IPS-20b (cell line): ENCODE data around the gene KYAT1.

Source experiments
- H3K27ac ChIP-seq: one replicate; pipeline ENCODE4 v1.5.1; 2013; ENCODE audit warnings: low read length
- H3K27me3 ChIP-seq: 2 replicates; pipeline ENCODE4 v1.6.1; 2013; ENCODE audit warnings: mild to moderate bottlenecking, low read length, inconsistent platforms; ENCODE audit not compliant: insufficient read depth
- H3K36me3 ChIP-seq: 2 replicates; pipeline ENCODE4 v1.6.1; 2013; ENCODE audit warnings: low read depth, mild to moderate bottlenecking, inconsistent platforms, low read length, moderate library complexity; ENCODE audit not compliant: insufficient read depth
- H3K4me1 ChIP-seq: 2 replicates; pipeline ENCODE4 v1.6.1; 2013; ENCODE audit warnings: mild to moderate bottlenecking, control low read depth, inconsistent platforms, low read length, moderate library complexity; ENCODE audit not compliant: insufficient read depth
- H3K4me3 ChIP-seq: 2 replicates; pipeline ENCODE4 v1.5.1; 2013; ENCODE audit warnings: mild to moderate bottlenecking, low read length, inconsistent platforms
- H3K9ac ChIP-seq: 2 replicates; pipeline ENCODE4 v1.6.1; 2013; ENCODE audit warnings: low read depth, mild to moderate bottlenecking, inconsistent platforms, low read length, moderate library complexity
- H3K9me3 ChIP-seq: 2 replicates; pipeline ENCODE4 v1.6.1; 2013; ENCODE audit warnings: mild to moderate bottlenecking, low read depth, low read length, inconsistent platforms; ENCODE audit not compliant: insufficient read depth

KYAT1 gene

DNA sequence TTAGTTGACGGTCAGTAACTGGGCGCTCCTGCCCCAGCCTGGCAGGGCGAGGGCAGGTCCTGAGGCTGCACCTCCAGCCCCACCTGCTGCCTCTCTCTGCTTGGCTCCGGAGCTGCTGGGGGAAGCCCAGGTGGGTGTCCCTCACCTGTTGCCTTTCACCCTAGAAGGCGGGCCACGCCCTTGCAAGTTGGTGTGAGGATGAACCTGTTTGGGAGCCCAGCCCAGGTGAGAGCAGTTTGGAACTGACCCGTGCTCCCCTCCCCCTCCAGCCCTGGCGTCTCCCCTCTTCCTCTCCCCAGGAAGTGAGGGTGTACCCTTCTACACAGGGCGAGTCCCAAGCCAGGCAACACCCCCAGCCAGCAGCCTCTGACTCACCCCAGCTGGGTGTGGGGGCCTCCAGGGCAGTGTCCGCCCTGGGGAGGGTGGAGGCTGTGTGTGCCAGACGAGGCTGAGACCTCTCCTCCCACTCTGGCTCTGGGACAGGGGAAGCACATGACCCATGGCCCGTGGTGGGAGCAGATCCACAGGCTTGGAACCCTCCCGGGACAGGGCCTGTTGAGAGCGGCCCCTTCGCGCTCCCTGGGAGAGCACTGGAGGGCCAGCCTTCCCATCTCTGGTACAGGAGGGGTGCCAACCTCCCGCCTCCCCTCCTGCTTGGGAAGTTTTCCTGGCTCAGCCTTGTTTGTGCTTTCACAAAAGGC lies 10.6 kb upstream of the KYAT1 start:
- peaks cover 84% of the 10 kb centered on the region for H3K36me3 ChIP-seq
- no peak overlapping the region for H3K9ac ChIP-seq
- no peak overlapping the region for H3K27ac ChIP-seq

GRCh38 chr9:128891321-128892220 lies 9.8 kb upstream of the KYAT1 start:
- H3K9ac ChIP-seq: no peak overlapping the region
- H3K27me3 ChIP-seq: no peaks in the 10 kb centered on the region
- peaks cover 26% of the 10 kb centered on the region; the same call in 1 of the 2 replicates for H3K4me1 ChIP-seq
- peaks cover 84% of the 10 kb centered on the region for H3K36me3 ChIP-seq
- no peak overlapping the region for H3K4me3 ChIP-seq
- H3K27ac ChIP-seq: no peak overlapping the region
- H3K9me3 ChIP-seq: no peaks in the 10 kb centered on the region

More for the DNA sequence above, 10.6 kb upstream of the KYAT1 start:
- H3K9me3 ChIP-seq: no peaks in the 10 kb centered on the region
- H3K4me1 ChIP-seq: peaks cover 24% of the 10 kb centered on the region; the same call in 1 of the 2 replicates
- H3K4me3 ChIP-seq: no peak overlapping the region
- no peaks in the 10 kb centered on the region for H3K27me3 ChIP-seq

DNA sequence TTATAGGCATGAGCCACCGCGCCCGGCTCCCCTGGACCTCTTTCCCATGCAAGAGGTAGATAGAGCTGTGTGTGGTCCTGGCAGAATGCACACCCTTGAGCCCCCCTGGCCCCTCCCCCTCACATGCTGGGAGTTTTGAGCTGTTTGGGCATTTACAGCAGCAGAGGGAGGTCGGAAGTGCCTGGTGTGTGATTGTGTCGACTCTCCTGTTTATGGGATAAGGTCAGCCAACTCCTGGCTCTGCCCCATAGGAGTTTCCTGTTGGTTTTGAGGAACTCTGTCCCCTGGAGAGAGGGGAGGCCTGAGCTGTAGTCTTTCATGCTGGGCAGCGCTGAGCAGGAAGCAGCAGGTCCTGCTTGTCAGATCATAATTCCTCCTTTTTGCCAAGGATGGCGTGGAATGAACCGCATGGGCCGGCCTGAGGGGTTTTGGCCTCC lies 6.2 kb upstream of the KYAT1 start:
- Histone ChIP-seq H3K4me1 (peaks cover 30% of the 10 kb centered on the region; the same call in 1 of the 2 replicates), H3K4me3 (peak overlapping the region; percentile 12; the same call in 1 of the 2 replicates), H3K9ac (peak overlapping the region; percentile 57; the same call in 1 of the 2 replicates), H3K27ac (peak overlapping the region; percentile 82), H3K9me3 (no peaks in the 10 kb centered on the region), H3K27me3 (no peaks in the 10 kb centered on the region), H3K36me3 (peaks cover 82% of the 10 kb centered on the region)

GRCh38 chr9:128887049-128887448 lies 5.3 kb upstream of the KYAT1 start:
- Histone ChIP-seq H3K9me3 (no peaks in the 10 kb centered on the region), H3K4me1 (peaks cover 30% of the 10 kb centered on the region; the same call in 1 of the 2 replicates), H3K27ac (peak overlapping the region; percentile 70), H3K27me3 (no peaks in the 10 kb centered on the region), H3K36me3 (peaks cover 73% of the 10 kb centered on the region), H3K4me3 (no peak overlapping the region), H3K9ac (peak overlapping the region; percentile 31; the same call in 1 of the 2 replicates)

- H3K36me3 ChIP-seq: peaks cover 66% of the 10 kb centered on the region
Observed at GRCh38 chr9:128886211-128886891, 4.6 kb upstream of the KYAT1 start.

DNA sequence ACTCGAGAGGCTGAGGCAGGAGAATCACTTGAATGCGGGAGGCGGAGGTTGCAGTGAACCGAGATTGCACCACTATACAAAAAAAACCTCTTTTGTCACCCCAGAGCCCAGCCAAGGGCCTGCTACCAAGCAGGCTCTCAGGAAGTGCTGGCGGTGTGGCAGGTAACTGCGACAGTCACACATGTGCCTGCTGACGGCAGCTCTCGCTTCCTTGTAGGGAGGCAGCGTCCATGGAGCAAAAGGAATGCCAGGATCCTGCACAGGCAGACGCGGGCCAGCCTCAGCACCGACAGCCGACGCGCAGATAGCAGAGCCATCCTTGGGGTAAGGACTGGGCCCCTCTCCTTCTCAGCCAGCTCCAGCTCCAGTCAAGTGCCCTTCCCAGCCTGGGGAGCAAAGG lies 4.0 kb upstream of the KYAT1 start:
- Histone ChIP-seq H3K9ac (no peak overlapping the region), H3K9me3 (no peaks in the 10 kb centered on the region), H3K4me3 (no peak overlapping the region), H3K27me3 (no peaks in the 10 kb centered on the region), H3K36me3 (peaks cover 61% of the 10 kb centered on the region), H3K27ac (peak overlapping the region; percentile 64), H3K4me1 (peaks cover 26% of the 10 kb centered on the region; the same call in 1 of the 2 replicates)

More at GRCh38 chr9:128886211-128886891, 4.6 kb upstream of the KYAT1 start:
- Histone ChIP-seq H3K9ac (no peak overlapping the region), H3K27me3 (no peaks in the 10 kb centered on the region), H3K4me1 (peaks cover 26% of the 10 kb centered on the region; the same call in 1 of the 2 replicates), H3K9me3 (no peaks in the 10 kb centered on the region), H3K27ac (peak overlapping the region; percentile 64), H3K4me3 (no peak overlapping the region)

GRCh38 chr9:128885376-128885775 lies 3.6 kb upstream of the KYAT1 start:
- H3K27me3 ChIP-seq: no peaks in the 10 kb centered on the region
- no peak overlapping the region for H3K4me3 ChIP-seq
- no peaks in the 10 kb centered on the region for H3K9me3 ChIP-seq
- H3K4me1 ChIP-seq: peaks cover 26% of the 10 kb centered on the region; the same call in 1 of the 2 replicates
- H3K9ac ChIP-seq: peak overlapping the region; percentile 24; the same call in 1 of the 2 replicates
- H3K36me3 ChIP-seq: peaks cover 56% of the 10 kb centered on the region
- H3K27ac ChIP-seq: peak overlapping the region; percentile 43

GRCh38 chr9:128884164-128884563 lies 2.4 kb upstream of the KYAT1 start:
- Histone ChIP-seq H3K27ac (no peak overlapping the region), H3K9me3 (no peaks in the 10 kb centered on the region), H3K27me3 (no peaks in the 10 kb centered on the region), H3K9ac (no peak overlapping the region), H3K4me1 (peaks cover 26% of the 10 kb centered on the region; the same call in 1 of the 2 replicates), H3K4me3 (peak overlapping the region; percentile 91; the same call in 1 of the 2 replicates), H3K36me3 (peaks cover 46% of the 10 kb centered on the region)

DNA sequence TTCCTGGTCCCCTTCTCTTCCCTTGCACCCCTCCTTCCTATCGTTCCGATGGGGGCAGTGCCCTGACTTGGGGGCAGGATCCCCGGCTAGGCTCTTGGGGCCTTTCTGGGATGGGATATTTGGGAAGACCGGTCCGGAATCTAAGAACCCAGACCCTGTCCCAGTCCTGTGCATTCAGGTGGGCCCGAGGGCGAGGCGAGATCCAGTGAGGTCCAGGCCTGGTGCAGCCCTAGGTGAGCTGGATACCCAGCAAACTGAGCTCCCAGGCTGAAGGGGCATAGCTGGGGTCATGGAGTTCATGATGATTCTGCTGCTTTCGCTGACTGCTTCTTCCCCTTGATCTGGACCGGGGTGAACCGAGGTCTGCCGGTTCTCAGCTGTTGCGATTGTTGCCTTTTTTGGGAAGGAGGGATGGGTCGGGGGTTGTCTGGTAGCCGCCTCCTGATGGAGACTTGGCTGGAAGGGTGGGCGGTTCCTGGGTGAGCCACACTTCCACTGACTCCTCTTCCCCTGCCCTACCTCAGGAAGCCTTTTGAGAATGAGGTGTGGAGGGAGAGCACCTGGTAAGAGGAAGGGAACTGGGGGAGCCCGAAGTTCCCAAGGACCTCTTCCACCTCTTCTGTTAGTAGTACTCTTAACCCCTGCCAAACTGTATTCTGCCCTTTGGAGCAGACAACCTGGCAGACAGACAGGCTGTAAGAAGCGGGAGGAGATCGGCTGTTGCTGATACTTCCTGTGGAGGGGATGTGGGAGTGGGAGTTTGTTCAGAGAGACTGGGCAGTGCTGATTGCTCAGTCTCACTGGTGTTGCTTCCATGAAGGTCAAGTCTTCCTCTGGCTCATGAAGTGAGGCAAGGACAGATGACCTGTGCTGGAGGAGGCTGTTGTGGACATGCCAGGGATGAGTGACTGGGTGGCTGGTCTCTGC lies 1.2 kb upstream of the KYAT1 start:
- H3K4me1 ChIP-seq: peaks cover 16% of the 10 kb centered on the region; the same call in 1 of the 2 replicates
- H3K27ac ChIP-seq: peak overlapping the region; percentile 62
- no peaks in the 10 kb centered on the region for H3K27me3 ChIP-seq
- peak overlapping the region; percentile 96 for H3K9ac ChIP-seq
- H3K4me3 ChIP-seq: peak overlapping the region; percentile 91
- H3K36me3 ChIP-seq: peaks cover 36% of the 10 kb centered on the region
- H3K9me3 ChIP-seq: no peaks in the 10 kb centered on the region

DNA sequence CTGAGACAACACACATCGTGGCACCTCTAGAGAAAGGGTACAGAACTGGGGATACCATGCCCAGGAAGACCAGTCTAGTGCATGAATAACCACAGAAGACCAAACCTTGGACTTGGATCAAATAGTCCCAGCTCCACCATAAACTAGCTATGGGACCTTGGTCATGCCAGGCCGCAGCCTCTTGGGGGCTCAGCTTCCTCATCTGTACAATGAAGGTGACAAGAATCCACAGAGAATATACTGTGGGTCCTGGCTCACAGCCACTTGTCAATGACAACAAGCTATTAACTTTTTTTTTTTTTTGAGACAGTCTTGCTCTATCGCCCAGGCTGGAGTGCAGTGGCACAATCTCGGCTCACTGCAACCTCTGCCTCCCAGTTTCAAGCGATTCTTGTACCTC lies 3.9 kb downstream of the KYAT1 start:
- no peaks in the 10 kb centered on the region for H3K27me3 ChIP-seq
- H3K9me3 ChIP-seq: no peaks in the 10 kb centered on the region
- no peaks in the 10 kb centered on the region for H3K36me3 ChIP-seq
- no peak overlapping the region for H3K27ac ChIP-seq
- H3K9ac ChIP-seq: no peak overlapping the region
- no peak overlapping the region for H3K4me3 ChIP-seq
- H3K4me1 ChIP-seq: no peaks in the 10 kb centered on the region
